DOHH2 (cell line): ENCODE measurements around the gene USP48.

Source experiments
- CTCF ChIP-seq: fragments of 200-600 bp; sonication (generic); IDR thresholded peaks from one replicate; pipeline ENCODE4 v1.5.1; 2014; ENCODE audit warnings: antibody characterized with exemption, mild to moderate bottlenecking, low read depth, low read length; ENCODE audit not compliant: poor library complexity, severe bottlenecking
- EZH2phosphoT487 ChIP-seq: fragments of 200-600 bp; sonication (generic); IDR thresholded peaks from 2 replicates; pipeline ENCODE4 v1.6.1; 2017; ENCODE audit warnings: borderline replicate concordance, mild to moderate bottlenecking, antibody characterized with exemption, low read length, moderate library complexity, mixed read lengths

- TF ChIP-seq CTCF = no peak
- TF ChIP-seq EZH2phosphoT487 = no peak
Measured at GRCh38 chr1:21701401-21701800, 81.5 kb downstream of the USP48 start.
